Spleen (tissue), 7 donors: Measurements from ENCODE around the gene RPS6KL1.

Experiments
- CTCF ChIP-seq, 11 experiments: fragments of 200-600 bp in 7 of 11; fragments of 450-650 bp in 4 of 11; sonication (generic) in 4 of 11; IDR thresholded peaks in 8 of 11; conservative IDR thresholded peaks in 3 of 11; 1 replicate in 7 of 11; 2 replicates in 4 of 11; pipeline versions ENCODE4 v1.4.0 to v1.8.0; 2016 to 2021; ENCODE audit warnings: antibody characterized with exemption in 11 of 11, inconsistent platforms in 4 of 11, mild to moderate bottlenecking in 1 of 11
- POLR2A ChIP-seq, 3 donors: fragments of 450-650 bp; IDR thresholded peaks; one replicate each; pipeline ENCODE4 v1.5.1; 2017; ENCODE audit warnings: antibody characterized with exemption in 3 of 3, mild to moderate bottlenecking in 1 of 3
- POLR2AphosphoS5 ChIP-seq, 3 donors: sonication (generic); formaldehyde crosslinking; IDR thresholded peaks; one replicate each; pipeline ENCODE4 v1.5.1; 2017; ENCODE audit warnings: antibody characterized with exemption in 3 of 3
- donor health status: DM: no; HTN: no; CAD: no; lungs with moderate emphysema.
- donor health status: DM: no; HTN: no; CAD: no.
- donor health status: DM: no; HTN: no; CAD: no.

- no peak for TF ChIP-seq CTCF (IDR thresholded peaks at IDR 0.05 in 8 of 11, conservative IDR thresholded peaks at IDR 0.05 in 3 of 11)
- no peak for TF ChIP-seq POLR2AphosphoS5 (IDR thresholded peaks at IDR 0.05)
- no peak for TF ChIP-seq POLR2A (IDR thresholded peaks at IDR 0.05)
These were observed 12.3 kb upstream of the RPS6KL1 start for GRCh38 chr14:74935360-74935680.
